Measurements from ENCODE around the gene RIIAD1.

- TF ChIP-seq, protein P1, sequence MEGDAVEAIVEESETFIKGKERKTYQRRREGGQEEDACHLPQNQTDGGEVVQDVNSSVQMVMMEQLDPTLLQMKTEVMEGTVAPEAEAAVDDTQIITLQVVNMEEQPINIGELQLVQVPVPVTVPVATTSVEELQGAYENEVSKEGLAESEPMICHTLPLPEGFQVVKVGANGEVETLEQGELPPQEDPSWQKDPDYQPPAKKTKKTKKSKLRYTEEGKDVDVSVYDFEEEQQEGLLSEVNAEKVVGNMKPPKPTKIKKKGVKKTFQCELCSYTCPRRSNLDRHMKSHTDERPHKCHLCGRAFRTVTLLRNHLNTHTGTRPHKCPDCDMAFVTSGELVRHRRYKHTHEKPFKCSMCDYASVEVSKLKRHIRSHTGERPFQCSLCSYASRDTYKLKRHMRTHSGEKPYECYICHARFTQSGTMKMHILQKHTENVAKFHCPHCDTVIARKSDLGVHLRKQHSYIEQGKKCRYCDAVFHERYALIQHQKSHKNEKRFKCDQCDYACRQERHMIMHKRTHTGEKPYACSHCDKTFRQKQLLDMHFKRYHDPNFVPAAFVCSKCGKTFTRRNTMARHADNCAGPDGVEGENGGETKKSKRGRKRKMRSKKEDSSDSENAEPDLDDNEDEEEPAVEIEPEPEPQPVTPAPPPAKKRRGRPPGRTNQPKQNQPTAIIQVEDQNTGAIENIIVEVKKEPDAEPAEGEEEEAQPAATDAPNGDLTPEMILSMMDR (conservative IDR thresholded peaks at IDR 0.05), result no peak
- no peak for TF ChIP-seq EZH2 (IDR thresholded peaks at IDR 0.05; ENCODE audit: low read depth)
Observed at GRCh38 chr1:151729157-151729965, 8.0 kb downstream of the RIIAD1 start.

Data from PC-9 (cell line).